NB4 (cell line): ENCODE results near the gene LRMDA.

ENCODE experiments used
- MYC ChIP-seq: IDR thresholded peaks from 2 replicates; pipeline ENCODE4 v1.6.1; 2011; ENCODE audit warnings: low read depth, low read length
- TF ChIP-seq, protein P1 (sequence below): IDR thresholded peaks from one replicate; pipeline ENCODE4 v1.5.1; 2012; ENCODE audit warnings: low read depth, low read length
- TF ChIP-seq, protein P2 (sequence below): IDR thresholded peaks from 2 replicates; pipeline ENCODE4 v1.6.1; 2011; ENCODE audit warnings: low read depth, low read length

DNA sequence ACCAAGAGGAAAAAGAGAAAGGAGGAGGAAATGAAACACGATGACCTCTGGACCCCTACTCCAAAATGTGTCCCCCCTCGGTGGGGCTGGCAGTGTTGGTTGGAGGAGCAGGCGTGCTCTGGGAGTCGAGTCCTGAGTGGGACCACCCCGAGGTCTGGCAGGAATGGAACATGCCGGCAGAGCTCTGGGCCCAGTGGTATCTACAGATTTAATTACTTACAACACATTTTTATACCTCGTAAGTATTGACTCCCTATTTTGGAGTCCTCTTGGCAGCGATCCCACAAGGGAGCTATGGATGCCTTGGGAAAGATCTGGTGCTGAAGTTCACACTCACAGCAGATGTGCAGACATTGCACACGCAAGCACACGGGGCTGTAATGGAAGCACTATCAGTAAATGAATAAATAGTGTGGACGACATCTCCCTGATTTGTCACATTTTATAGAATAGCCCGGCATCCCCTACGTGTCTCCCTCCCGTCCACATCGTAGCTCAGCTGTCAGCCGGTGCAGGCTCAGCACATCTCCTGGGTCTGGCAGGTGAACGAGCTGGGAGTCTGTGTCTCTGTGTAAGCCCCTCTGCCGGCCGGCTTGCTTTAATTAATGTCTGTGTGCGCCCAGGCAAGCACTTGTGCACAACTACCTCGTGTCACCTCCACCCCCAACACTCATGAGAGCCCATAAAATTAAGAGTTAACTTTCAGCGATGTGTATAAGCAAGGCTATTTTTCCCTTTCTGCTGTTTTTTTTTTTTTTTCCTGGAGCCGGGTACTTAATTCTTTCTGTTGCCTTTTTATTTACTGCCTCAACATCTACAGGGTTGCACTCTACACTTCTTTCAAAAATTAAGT lies 603.2 kb downstream of the LRMDA start:
- TF ChIP-seq, protein P1, sequence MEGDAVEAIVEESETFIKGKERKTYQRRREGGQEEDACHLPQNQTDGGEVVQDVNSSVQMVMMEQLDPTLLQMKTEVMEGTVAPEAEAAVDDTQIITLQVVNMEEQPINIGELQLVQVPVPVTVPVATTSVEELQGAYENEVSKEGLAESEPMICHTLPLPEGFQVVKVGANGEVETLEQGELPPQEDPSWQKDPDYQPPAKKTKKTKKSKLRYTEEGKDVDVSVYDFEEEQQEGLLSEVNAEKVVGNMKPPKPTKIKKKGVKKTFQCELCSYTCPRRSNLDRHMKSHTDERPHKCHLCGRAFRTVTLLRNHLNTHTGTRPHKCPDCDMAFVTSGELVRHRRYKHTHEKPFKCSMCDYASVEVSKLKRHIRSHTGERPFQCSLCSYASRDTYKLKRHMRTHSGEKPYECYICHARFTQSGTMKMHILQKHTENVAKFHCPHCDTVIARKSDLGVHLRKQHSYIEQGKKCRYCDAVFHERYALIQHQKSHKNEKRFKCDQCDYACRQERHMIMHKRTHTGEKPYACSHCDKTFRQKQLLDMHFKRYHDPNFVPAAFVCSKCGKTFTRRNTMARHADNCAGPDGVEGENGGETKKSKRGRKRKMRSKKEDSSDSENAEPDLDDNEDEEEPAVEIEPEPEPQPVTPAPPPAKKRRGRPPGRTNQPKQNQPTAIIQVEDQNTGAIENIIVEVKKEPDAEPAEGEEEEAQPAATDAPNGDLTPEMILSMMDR = no peak
- no peak for TF ChIP-seq MYC
- TF ChIP-seq, protein P2, sequence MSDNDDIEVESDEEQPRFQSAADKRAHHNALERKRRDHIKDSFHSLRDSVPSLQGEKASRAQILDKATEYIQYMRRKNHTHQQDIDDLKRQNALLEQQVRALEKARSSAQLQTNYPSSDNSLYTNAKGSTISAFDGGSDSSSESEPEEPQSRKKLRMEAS = no peak
